Loucy (cell line): ENCODE data around the gene ZNF423.

Experiments used
- H2AFZ ChIP-seq: fragments of 200-600 bp; sonication (generic); 2 replicates; pipeline ENCODE4 v1.6.0; 2016; ENCODE audit warnings: antibody characterized with exemption, mild to moderate bottlenecking, low read length, moderate library complexity
- H3F3A ChIP-seq: fragments of 200-600 bp; 2 replicates; pipeline ENCODE4 v1.6.0; 2016; ENCODE audit warnings: antibody characterized with exemption, low read depth, mild to moderate bottlenecking
- H3K27me3 ChIP-seq: fragments of 200-600 bp; sonication (generic); 2 replicates; pipeline ENCODE4 v1.6.1; 2014; ENCODE audit warnings: low read length, mild to moderate bottlenecking; ENCODE audit not compliant: insufficient read depth, poor library complexity, severe bottlenecking
- H3K36me3 ChIP-seq: fragments of 200-600 bp; sonication (generic); 2 replicates; pipeline ENCODE4 v1.6.1; 2016; ENCODE audit warnings: low read length; ENCODE audit not compliant: insufficient read depth
- H3K4me1 ChIP-seq: fragments of 200-600 bp; sonication (generic); 2 replicates; pipeline ENCODE4 v1.5.1; 2014; ENCODE audit warnings: low read length, mild to moderate bottlenecking; ENCODE audit not compliant: insufficient read depth, poor library complexity, severe bottlenecking
- H3K4me2 ChIP-seq: fragments of 200-600 bp; sonication (generic); 2 replicates; pipeline ENCODE4 v1.6.0; 2014; ENCODE audit warnings: antibody characterized with exemption, low read length, low read depth, mild to moderate bottlenecking; ENCODE audit not compliant: poor library complexity, severe bottlenecking
- H3K4me3 ChIP-seq: fragments of 200-600 bp; sonication (generic); 2 replicates; pipeline ENCODE4 v1.5.1; 2014; ENCODE audit warnings: low read length, mild to moderate bottlenecking, mixed read lengths; ENCODE audit not compliant: poor library complexity, severe bottlenecking
- H3K79me2 ChIP-seq: fragments of 200-600 bp; sonication (generic); 2 replicates; pipeline ENCODE4 v1.6.1; 2014; ENCODE audit warnings: low read length; ENCODE audit not compliant: insufficient read depth
- H3K9ac ChIP-seq: fragments of 200-600 bp; sonication (generic); 2 replicates; pipeline ENCODE4 v1.6.0; 2014; ENCODE audit warnings: mild to moderate bottlenecking, low read depth, low read length, moderate library complexity; ENCODE audit not compliant: poor library complexity, severe bottlenecking
- H3K9me2 ChIP-seq: fragments of 200-600 bp; sonication (generic); replicated peaks from 2 replicates; pipeline ENCODE4 v1.6.1; 2016; ENCODE audit warnings: low read depth, low read length, mixed read lengths
- H3K9me3 ChIP-seq: fragments of 200-600 bp; sonication (generic); 2 replicates; pipeline ENCODE4 v1.6.1; 2014; ENCODE audit warnings: mild to moderate bottlenecking, antibody characterized with exemption, low read length, low read depth; ENCODE audit not compliant: insufficient read depth
- H4K20me1 ChIP-seq: fragments of 200-600 bp; sonication (generic); 2 replicates; pipeline ENCODE4 v1.6.0; 2014; ENCODE audit warnings: antibody characterized with exemption, low read length, mild to moderate bottlenecking; ENCODE audit not compliant: insufficient read depth, poor library complexity, severe bottlenecking
- EZH2phosphoT487 ChIP-seq: fragments of 200-600 bp; IDR thresholded peaks from 2 replicates; pipeline ENCODE4 v1.6.1; 2018; ENCODE audit warnings: antibody characterized with exemption, mild to moderate bottlenecking, moderate library complexity, borderline replicate concordance
- TF ChIP-seq, protein P1 (sequence below): fragments of 200-600 bp; sonication (generic); conservative IDR thresholded peaks from 2 replicates; pipeline ENCODE4 v1.5.1; 2014; ENCODE audit warnings: mild to moderate bottlenecking, antibody characterized with exemption, low read length

ZNF423 gene

DNA sequence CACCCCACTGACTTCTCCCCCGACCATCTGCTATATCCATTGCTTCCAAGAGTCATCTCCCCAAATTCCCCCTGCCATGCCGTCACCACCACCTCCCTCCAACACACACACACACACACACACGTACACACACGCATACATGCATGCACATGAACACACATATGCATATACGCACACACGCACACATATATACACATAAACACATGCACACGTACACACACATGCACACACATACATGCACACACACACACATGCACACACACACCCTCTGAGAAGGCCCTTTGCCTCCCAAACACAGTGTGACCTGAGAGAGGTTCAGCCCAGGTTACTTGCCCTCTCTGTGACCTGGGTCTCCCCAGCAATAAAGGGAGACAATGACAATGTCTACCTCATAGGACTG lies 95.1 kb downstream of the ZNF423 start:
- Histone ChIP-seq H3K9me2 (no peaks in the 10 kb centered on the region), H3K79me2 (no peaks in the 10 kb centered on the region), H3K4me1 (no peaks in the 10 kb centered on the region), H3K27me3 (no peaks in the 10 kb centered on the region), H3K4me3 (no peak overlapping the region), H3K9me3 (no peaks in the 10 kb centered on the region), H3K36me3 (no peaks in the 10 kb centered on the region), H3K4me2 (no peak overlapping the region), H2AFZ (no peak overlapping the region), H4K20me1 (no peaks in the 10 kb centered on the region), H3K9ac (no peak overlapping the region), H3F3A (no peaks in the 10 kb centered on the region)
- no peak for TF ChIP-seq EZH2phosphoT487
- TF ChIP-seq, protein P1, sequence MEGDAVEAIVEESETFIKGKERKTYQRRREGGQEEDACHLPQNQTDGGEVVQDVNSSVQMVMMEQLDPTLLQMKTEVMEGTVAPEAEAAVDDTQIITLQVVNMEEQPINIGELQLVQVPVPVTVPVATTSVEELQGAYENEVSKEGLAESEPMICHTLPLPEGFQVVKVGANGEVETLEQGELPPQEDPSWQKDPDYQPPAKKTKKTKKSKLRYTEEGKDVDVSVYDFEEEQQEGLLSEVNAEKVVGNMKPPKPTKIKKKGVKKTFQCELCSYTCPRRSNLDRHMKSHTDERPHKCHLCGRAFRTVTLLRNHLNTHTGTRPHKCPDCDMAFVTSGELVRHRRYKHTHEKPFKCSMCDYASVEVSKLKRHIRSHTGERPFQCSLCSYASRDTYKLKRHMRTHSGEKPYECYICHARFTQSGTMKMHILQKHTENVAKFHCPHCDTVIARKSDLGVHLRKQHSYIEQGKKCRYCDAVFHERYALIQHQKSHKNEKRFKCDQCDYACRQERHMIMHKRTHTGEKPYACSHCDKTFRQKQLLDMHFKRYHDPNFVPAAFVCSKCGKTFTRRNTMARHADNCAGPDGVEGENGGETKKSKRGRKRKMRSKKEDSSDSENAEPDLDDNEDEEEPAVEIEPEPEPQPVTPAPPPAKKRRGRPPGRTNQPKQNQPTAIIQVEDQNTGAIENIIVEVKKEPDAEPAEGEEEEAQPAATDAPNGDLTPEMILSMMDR: no peak

DNA sequence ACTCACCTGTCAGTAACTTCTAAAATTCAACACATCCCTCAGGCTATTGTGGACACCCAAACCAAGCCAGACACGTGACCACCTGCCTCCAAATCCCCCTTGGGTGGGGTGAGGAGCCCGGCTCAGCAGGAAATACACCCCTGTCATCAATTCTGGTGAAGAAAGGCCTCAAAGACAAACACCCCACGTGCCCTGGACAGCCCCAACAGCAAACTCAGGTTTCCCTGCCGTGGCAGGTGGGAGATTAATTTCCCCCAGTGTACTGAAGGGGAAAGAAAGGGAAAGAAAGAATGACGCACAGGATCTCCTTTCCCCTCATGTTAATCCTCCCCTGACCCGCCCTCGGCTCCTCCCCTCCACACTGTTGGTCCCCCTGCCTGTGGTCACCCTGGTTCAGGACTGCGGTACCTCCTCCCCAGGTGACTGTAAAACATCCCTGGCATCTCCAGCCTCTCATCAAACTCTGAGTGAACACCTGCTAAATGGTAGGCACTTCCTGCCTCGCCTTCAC lies 98.3 kb downstream of the ZNF423 start:
- Histone ChIP-seq H3K27me3 (no peaks in the 10 kb centered on the region), H3K9ac (no peak overlapping the region), H3F3A (no peaks in the 10 kb centered on the region), H3K4me2 (no peak overlapping the region), H2AFZ (no peak overlapping the region), H3K4me1 (peaks cover 10% of the 10 kb centered on the region), H3K9me3 (no peaks in the 10 kb centered on the region), H3K79me2 (no peaks in the 10 kb centered on the region), H4K20me1 (no peaks in the 10 kb centered on the region), H3K4me3 (no peak overlapping the region), H3K36me3 (no peaks in the 10 kb centered on the region), H3K9me2 (no peaks in the 10 kb centered on the region)
- TF ChIP-seq, protein P1: no peak
- no peak for TF ChIP-seq EZH2phosphoT487

DNA sequence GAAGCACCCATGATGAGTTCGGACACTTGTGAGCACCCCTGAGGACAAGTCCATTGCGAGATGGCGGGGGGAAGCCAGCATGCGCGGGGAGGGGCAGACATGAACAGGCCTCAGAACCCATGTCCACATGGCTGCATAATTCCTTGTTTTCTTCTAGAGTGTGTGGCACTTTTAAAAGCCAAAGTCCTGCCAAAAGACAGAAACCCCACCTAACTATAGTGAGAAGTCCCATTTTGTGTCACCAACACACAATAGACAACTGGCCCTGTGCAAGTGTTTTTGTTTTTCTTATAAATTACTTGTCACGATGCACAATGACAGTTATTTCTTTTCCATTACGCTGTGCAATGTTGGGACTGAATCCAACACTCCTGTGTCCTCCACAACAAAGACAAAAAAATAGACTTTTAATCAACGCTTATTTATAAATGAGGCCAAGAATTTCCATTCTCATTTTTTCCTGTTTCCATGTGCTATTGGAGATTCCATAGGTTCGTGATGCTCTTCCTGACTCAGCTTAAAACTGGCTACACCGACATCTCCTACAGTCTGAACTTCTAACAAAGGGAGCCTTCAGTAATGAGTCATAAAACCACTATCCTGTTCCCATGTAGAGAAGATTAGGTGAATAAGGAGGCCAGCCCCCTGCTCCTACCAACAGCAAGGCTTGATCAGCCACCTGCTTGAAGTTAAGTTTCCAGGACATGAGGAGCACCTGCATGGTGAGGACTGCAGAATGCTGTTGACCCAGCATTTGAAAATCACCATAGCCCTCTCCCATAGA lies 98.9 kb downstream of the ZNF423 start:
- Histone ChIP-seq H3K27me3 (no peaks in the 10 kb centered on the region), H3K36me3 (no peaks in the 10 kb centered on the region), H2AFZ (no peak overlapping the region), H4K20me1 (no peaks in the 10 kb centered on the region), H3F3A (no peaks in the 10 kb centered on the region), H3K9ac (no peak overlapping the region), H3K4me1 (peaks cover 10% of the 10 kb centered on the region), H3K9me3 (no peaks in the 10 kb centered on the region), H3K4me3 (no peak overlapping the region), H3K4me2 (no peak overlapping the region), H3K79me2 (no peaks in the 10 kb centered on the region), H3K9me2 (no peaks in the 10 kb centered on the region)
- TF ChIP-seq EZH2phosphoT487: no peak
- TF ChIP-seq, protein P1: no peak
